Mesendoderm (in vitro differentiated cells): ENCODE data around the gene TRIM29.

Source experiments
- DNase-seq: peaks from one replicate; pipeline ENCODE4 v3.0.0; 2013
- H2AK5ac ChIP-seq: 2 replicates; pipeline ENCODE4 v1.6.1; 2013; ENCODE audit warnings: low read length, inconsistent platforms
- H2BK120ac ChIP-seq: 2 replicates; pipeline ENCODE4 v1.6.1; 2013; ENCODE audit warnings: low read depth, mild to moderate bottlenecking, low read length, moderate library complexity, mixed read lengths
- H2BK15ac ChIP-seq: replicated peaks from 2 replicates; pipeline ENCODE4 v1.6.1; 2013; ENCODE audit warnings: low read depth, mild to moderate bottlenecking, moderate library complexity
- H2BK5ac ChIP-seq: 2 replicates; pipeline ENCODE4 v1.6.1; 2013; ENCODE audit warnings: low read length, inconsistent platforms
- H3K18ac ChIP-seq: 2 replicates; pipeline ENCODE4 v1.6.1; 2013; ENCODE audit warnings: mild to moderate bottlenecking, low read length, mixed read lengths
- H3K23ac ChIP-seq: one replicate; pipeline ENCODE4 v1.6.1; 2013; ENCODE audit warnings: low read length
- H3K27ac ChIP-seq: 2 replicates; pipeline ENCODE4 v1.5.1; 2013; ENCODE audit warnings: low read depth, mild to moderate bottlenecking, inconsistent platforms, low read length, moderate library complexity
- H3K27me3 ChIP-seq: 2 replicates; pipeline ENCODE4 v1.6.1; 2013; ENCODE audit warnings: low read length, control low read depth, mild to moderate bottlenecking, inconsistent platforms; ENCODE audit not compliant: insufficient read depth, poor library complexity
- H3K36me3 ChIP-seq: 2 replicates; pipeline ENCODE4 v1.6.1; 2013; ENCODE audit warnings: low read length, inconsistent platforms; ENCODE audit not compliant: control insufficient read depth, insufficient read depth
- H3K4ac ChIP-seq: one replicate; pipeline ENCODE4 v1.6.1; 2013; ENCODE audit warnings: low read depth, mild to moderate bottlenecking, low read length, moderate library complexity
- H3K4me1 ChIP-seq: 2 replicates; pipeline ENCODE4 v1.6.1; 2013; ENCODE audit warnings: low read depth, low read length, inconsistent platforms; ENCODE audit not compliant: control insufficient read depth
- H3K4me2 ChIP-seq: 2 replicates; pipeline ENCODE4 v1.6.1; 2013; ENCODE audit warnings: low read length
- H3K4me3 ChIP-seq: 2 replicates; pipeline ENCODE4 v1.5.1; 2013; ENCODE audit warnings: mild to moderate bottlenecking, low read length
- H3K56ac ChIP-seq: one replicate; pipeline ENCODE4 v1.6.1; 2013; ENCODE audit warnings: low read length
- H3K79me1 ChIP-seq: 2 replicates; pipeline ENCODE4 v1.6.1; 2013; ENCODE audit warnings: low read length, inconsistent platforms
- H3K79me2 ChIP-seq: 2 replicates; pipeline ENCODE4 v1.6.1; 2013; ENCODE audit warnings: mild to moderate bottlenecking, low read length; ENCODE audit not compliant: control insufficient read depth, insufficient read depth
- H3K9ac ChIP-seq: 2 replicates; pipeline ENCODE4 v1.6.1; 2013; ENCODE audit warnings: low read length, inconsistent platforms
- H4K5ac ChIP-seq: one replicate; pipeline ENCODE4 v1.6.1; 2013; ENCODE audit warnings: low read length
- H4K8ac ChIP-seq: one replicate; pipeline ENCODE4 v1.6.1; 2013; ENCODE audit warnings: low read depth, mild to moderate bottlenecking, control low read depth, low read length, moderate library complexity
- WGBS: extraction: QIAGEN DNeasy Blood & Tissue Kit; methylation state at CpG from one replicate; pipeline ENCODE4 v1.1.7; 2013; ENCODE audit warnings: low lambda C conversion rate, missing lambda C conversion rate; ENCODE audit not compliant: insufficient coverage; ENCODE audit errors: extremely low coverage; 5-methylcytosine and 5-hydroxymethylcytosine counted together

Gene TRIM29

DNA sequence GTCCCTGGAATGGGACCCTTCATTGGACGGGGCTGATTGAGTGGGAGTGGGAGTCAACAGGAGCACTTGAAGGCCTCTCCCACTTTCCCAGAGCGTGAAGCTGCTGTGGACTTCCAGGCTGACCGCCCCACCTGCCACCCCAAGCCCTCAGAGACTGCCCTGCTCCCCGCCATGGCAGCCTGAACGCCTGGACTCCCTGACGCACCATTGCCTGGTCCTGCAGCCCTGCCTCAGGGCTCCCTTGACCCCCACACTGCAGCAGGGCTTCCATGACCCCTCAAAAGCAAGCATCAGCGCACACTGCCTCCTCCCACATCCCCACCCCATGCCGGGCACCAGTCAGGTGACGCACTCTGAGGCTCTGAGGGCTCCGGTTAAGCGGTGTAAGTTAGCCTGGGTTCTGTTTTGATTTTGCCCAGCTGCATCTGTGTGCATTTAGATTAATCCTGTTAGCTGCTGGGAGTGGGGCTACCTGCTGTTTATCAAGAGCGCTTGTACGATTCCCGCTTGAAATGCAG is 39.4 kb downstream of the TRIM29 start:
- DNase-seq, result no peak
- Histone ChIP-seq H4K8ac (no peak overlapping the region), H2AK5ac (no peak overlapping the region), H3K4me1 (peaks cover 6% of the 10 kb centered on the region), H3K4me3 (no peak overlapping the region), H4K5ac (no peak overlapping the region), H3K18ac (no peak overlapping the region), H3K79me1 (no peaks in the 10 kb centered on the region), H3K27me3 (no peaks in the 10 kb centered on the region), H3K9ac (no peak overlapping the region), H3K36me3 (no peaks in the 10 kb centered on the region), H3K79me2 (no peaks in the 10 kb centered on the region), H3K4me2 (no peak overlapping the region), H3K4ac (no peak overlapping the region), H2BK5ac (no peak overlapping the region), H3K56ac (no peak overlapping the region), H2BK120ac (no peak overlapping the region), H3K23ac (no peak overlapping the region), H2BK15ac (no peak overlapping the region), H3K27ac (no peak overlapping the region)
- no CpG with 5 or more reads among the region's 14 CpGs for WGBS

DNA sequence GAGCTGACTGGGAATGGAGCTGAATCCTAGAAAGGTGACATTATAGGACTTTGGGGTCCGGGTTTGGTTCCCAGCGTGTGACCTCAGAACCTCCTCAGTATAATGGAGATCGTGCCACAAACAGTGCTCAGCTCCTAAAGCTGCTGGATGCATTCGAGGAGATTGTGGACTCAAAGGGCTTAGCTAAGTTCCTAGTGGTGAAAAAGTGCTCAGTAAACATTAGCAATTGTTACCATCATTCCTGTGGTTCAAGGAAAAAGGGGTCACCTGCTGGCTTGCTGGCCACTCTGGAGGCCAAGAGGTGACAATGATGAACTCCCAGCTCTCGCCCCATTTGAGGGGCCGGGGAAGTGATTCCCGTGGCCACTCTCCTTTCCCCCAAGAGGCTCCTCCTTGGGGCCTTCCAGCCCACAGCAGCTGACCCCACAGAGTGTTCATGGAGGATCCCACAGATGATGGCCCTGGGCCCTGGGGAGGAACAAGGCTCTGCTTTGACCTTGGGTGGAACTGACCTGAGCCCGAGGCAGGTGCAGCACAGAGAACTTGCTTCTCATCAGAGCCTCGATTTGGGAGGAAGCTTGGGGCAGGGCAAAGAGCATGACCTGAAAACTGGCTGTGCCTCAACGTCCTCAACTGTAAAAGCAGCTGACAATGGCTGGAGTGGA is 40.1 kb downstream of the TRIM29 start:
- H4K5ac ChIP-seq, result no peak overlapping the region
- no peak overlapping the region for H2AK5ac ChIP-seq

DNA sequence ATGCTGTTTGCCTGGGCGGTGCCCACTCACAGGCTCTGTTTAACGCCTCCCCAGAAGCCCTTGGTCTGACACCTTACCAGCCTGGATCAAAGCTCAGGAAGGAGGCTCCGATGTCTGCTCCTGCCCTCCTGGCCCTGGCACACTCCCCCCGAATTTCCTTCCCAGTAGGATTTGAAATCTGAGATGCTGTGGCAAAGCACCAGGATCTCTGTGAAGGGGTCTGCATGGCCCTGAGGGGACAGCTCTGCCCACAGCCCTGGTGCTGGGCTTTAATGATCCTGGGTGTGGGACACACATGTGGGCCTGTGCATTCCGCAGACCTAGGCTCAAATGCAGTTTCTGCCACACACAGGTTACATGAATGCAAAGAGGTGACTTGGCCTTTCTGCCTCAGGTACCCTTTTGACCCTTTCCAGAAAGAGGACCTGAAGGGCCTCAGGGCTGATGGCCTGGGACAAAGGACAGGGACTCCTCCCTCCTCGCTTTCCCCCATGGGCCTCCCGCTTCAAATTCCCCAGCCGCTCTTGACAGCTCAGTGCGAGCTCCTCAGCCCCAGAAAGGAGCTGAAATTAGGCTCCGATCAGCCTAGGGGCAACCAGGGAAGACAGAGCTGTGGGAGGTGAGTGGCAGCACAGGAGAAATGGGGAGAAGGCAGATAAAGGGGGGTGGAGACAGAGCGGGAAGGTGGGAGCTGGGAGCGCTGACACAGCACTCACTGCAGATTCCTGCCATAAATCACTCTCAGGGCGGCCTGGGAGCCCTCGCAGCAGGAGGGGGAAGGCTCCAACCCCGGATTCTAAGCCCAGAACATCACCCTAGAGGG is 41.3 kb downstream of the TRIM29 start:
- H2BK120ac ChIP-seq, result no peak overlapping the region
- WGBS, result no CpG with 5 or more reads among the region's 15 CpGs
- H3K27me3 ChIP-seq, result no peaks in the 10 kb centered on the region
- no peak overlapping the region for H3K18ac ChIP-seq
- H3K9ac ChIP-seq, result peak overlapping the region; percentile 13
- H2BK5ac ChIP-seq, result no peak overlapping the region
- H4K8ac ChIP-seq, result no peak overlapping the region
- peak; percentile 61 for DNase-seq
- no peaks in the 10 kb centered on the region for H3K79me1 ChIP-seq
- no peak overlapping the region for H3K23ac ChIP-seq
- no peak overlapping the region for H2AK5ac ChIP-seq
- no peak overlapping the region for H3K27ac ChIP-seq
- H3K4me2 ChIP-seq, result no peak overlapping the region
- H3K4ac ChIP-seq, result no peak overlapping the region
- H3K56ac ChIP-seq, result peak overlapping the region; percentile 8
- no peaks in the 10 kb centered on the region for H3K36me3 ChIP-seq
- H4K5ac ChIP-seq, result no peak overlapping the region
- no peak overlapping the region for H2BK15ac ChIP-seq
- H3K4me1 ChIP-seq, result peaks cover 6% of the 10 kb centered on the region
- H3K4me3 ChIP-seq, result no peak overlapping the region
- H3K79me2 ChIP-seq, result no peaks in the 10 kb centered on the region

More for the DNA sequence above, 40.1 kb downstream of the TRIM29 start:
- no peak overlapping the region for H3K27ac ChIP-seq
- no peak overlapping the region for H3K4me3 ChIP-seq
- DNase-seq, result peak; percentile 78
- no peaks in the 10 kb centered on the region for H3K27me3 ChIP-seq
- H3K79me2 ChIP-seq, result no peaks in the 10 kb centered on the region
- no peak overlapping the region for H3K23ac ChIP-seq
- no peak overlapping the region for H2BK5ac ChIP-seq
- H3K18ac ChIP-seq, result no peak overlapping the region
- no peak overlapping the region for H3K56ac ChIP-seq
- no peak overlapping the region for H3K4me2 ChIP-seq
- H2BK15ac ChIP-seq, result no peak overlapping the region
- no peak overlapping the region for H3K9ac ChIP-seq
- H3K4ac ChIP-seq, result no peak overlapping the region
- H3K4me1 ChIP-seq, result peaks cover 6% of the 10 kb centered on the region
- H2BK120ac ChIP-seq, result no peak overlapping the region
- H3K36me3 ChIP-seq, result no peaks in the 10 kb centered on the region
- no peaks in the 10 kb centered on the region for H3K79me1 ChIP-seq
- no peak overlapping the region for H4K8ac ChIP-seq
- WGBS, result no CpG with 5 or more reads among the region's 10 CpGs

DNA sequence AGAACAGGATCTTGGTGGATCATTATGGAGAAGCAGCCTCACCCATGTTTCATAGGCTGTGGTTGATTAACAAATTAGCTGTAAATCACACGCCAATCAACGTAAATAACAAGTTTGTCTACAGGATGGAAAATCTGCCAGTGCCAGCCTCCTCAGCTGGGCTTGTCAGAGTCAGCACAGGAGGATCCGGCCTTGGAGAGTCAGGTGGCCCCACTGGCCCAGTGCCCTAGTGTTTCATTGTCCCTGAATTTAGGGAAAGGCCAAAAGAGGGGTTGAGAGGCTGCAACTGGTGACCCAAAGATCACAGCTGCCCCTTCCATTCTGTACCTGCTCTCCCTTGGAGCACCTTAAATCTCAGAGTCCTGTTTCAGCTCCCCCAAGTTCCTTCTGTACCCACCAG is 42.4 kb downstream of the TRIM29 start:
- Histone ChIP-seq H3K56ac (no peak overlapping the region), H3K4me3 (no peak overlapping the region), H3K27me3 (no peaks in the 10 kb centered on the region), H3K23ac (no peak overlapping the region), H4K5ac (no peak overlapping the region), H4K8ac (no peak overlapping the region), H2BK15ac (no peak overlapping the region), H3K4ac (no peak overlapping the region), H3K79me1 (no peaks in the 10 kb centered on the region), H3K9ac (no peak overlapping the region), H2BK5ac (no peak overlapping the region), H3K4me1 (peaks cover 6% of the 10 kb centered on the region), H3K4me2 (no peak overlapping the region), H2AK5ac (no peak overlapping the region), H2BK120ac (no peak overlapping the region), H3K79me2 (no peaks in the 10 kb centered on the region), H3K18ac (no peak overlapping the region), H3K36me3 (no peaks in the 10 kb centered on the region), H3K27ac (no peak overlapping the region)
- DNase-seq, result no peak
- WGBS, result no CpG with 5 or more reads among the region's 3 CpGs

DNA sequence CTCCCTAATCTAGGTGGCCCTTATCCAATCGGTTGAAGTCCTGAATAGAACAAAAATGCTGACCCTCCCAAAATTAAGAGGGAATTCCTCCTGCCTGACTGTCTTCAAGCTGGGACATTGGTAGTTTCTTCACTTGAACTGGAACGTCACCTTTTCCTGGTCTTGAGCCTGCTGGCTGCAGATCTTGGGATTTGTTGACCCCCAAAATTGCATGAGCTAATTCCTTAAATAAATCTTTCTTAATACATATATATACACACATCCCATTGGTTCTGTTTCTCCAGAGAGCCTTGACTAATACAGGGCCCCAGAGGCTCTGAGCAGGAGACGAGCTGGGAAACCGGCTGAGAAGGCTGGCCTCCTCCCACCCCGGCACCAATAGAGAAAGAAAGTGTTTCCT is 46.2 kb downstream of the TRIM29 start:
- Histone ChIP-seq H2AK5ac (no peak overlapping the region), H3K4me1 (no peaks in the 10 kb centered on the region), H3K23ac (no peak overlapping the region), H3K4me3 (no peak overlapping the region), H2BK120ac (no peak overlapping the region), H4K8ac (no peak overlapping the region), H3K36me3 (no peaks in the 10 kb centered on the region), H3K18ac (no peak overlapping the region), H3K9ac (no peak overlapping the region), H2BK15ac (no peak overlapping the region), H3K4me2 (no peak overlapping the region), H3K56ac (no peak overlapping the region), H3K79me2 (no peaks in the 10 kb centered on the region), H3K27me3 (no peaks in the 10 kb centered on the region), H3K79me1 (no peaks in the 10 kb centered on the region), H3K27ac (no peak overlapping the region), H2BK5ac (no peak overlapping the region), H3K4ac (no peak overlapping the region), H4K5ac (no peak overlapping the region)
- no CpG with 5 or more reads among the region's 5 CpGs for WGBS
- DNase-seq, result no peak
